ENCODE measurements around the gene FBXL12.

Gene FBXL12

DNA sequence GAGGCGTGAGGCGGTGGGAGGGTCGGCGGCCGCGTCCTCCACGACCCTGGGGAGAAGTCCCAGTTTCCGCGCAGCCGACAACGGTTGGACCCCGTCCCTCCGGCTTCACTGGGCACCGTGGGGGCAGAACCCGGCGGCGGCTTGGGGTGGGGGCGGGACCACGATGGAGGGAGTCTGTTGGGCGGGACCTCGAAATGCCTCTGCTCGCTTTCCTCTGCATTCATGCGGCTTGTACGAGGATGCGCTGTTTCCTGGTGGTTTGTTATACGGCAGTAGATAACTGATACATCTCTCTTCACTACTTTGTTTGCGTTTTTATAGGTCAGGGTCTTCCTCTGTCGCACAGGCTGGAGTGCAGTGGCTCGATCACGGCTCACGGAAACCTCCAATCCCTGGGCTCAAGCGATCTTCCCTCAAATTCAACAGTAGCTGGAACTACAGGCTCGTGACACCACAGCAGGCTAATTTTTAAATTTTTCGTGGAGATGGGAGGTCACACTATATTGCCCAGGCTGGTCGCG, 25.7 kb downstream of the FBXL12 start:
- ChIA-PET CTCF (interaction anchor here (1.2 to 1.3 kb wide), 2 partner anchors 168 to 206 kb away, joined by 5 to 7 read pairs; no protein-coding TSS in a partner anchor), POLR2A (interaction anchor here (0.8 to 1.3 kb wide), 2 partner anchors 13 to 26 kb away, joined by 3 to 7 read pairs; partner anchors contain the start of gene FBXL12)
- no peak overlapping the region for H3K27ac ChIP-seq (ENCODE audit: extremely low read depth, low read depth, low read length)

More for the DNA sequence above, 25.7 kb downstream of the FBXL12 start:
- no peaks in the 10 kb centered on the region for H3K4me1 ChIP-seq (ENCODE audit: control insufficient read depth, insufficient read depth, low read length)
- no peaks in the 10 kb centered on the region for H3K9me3 ChIP-seq (ENCODE audit: control insufficient read depth, insufficient read depth, low read depth, low read length)
- TF ChIP-seq ZNF518A (tag by site-specific recombination; conservative IDR thresholded peaks at IDR 0.05; ENCODE audit: low read depth), result no peak
- no peak for TF ChIP-seq INSM2 (tag by site-specific recombination; IDR thresholded peaks at IDR 0.05)
- TF ChIP-seq SALL2 (tag by site-specific recombination; IDR thresholded peaks at IDR 0.05; ENCODE audit: borderline replicate concordance), result no peak
- no peak for TF ChIP-seq ELK4 (IDR thresholded peaks at IDR 0.05; ENCODE audit: borderline replicate concordance, low read depth, low read length)
- no peak for TF ChIP-seq ZNF830 (tag by site-specific recombination; IDR thresholded peaks at IDR 0.05; ENCODE audit: low read depth)
- TF ChIP-seq, protein P1, sequence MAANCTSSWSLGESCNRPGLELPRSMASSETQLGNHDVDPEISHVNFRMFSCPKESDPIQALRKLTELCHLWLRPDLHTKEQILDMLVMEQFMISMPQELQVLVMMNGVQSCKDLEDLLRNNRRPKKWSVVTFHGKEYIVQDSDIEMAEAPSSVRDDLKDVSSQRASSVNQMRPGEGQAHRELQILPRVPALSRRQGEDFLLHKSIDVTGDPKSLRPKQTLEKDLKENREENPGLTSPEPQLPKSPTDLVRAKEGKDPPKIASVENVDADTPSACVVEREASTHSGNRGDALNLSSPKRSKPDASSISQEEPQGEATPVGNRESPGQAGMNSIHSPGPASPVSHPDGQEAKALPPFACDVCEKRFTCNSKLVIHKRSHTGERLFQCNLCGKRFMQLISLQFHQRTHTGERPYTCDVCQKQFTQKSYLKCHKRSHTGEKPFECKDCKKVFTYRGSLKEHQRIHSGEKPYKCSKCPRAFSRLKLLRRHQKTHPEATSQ (tag by site-specific recombination; IDR thresholded peaks at IDR 0.05), result no peak
- TF ChIP-seq, protein P2, sequence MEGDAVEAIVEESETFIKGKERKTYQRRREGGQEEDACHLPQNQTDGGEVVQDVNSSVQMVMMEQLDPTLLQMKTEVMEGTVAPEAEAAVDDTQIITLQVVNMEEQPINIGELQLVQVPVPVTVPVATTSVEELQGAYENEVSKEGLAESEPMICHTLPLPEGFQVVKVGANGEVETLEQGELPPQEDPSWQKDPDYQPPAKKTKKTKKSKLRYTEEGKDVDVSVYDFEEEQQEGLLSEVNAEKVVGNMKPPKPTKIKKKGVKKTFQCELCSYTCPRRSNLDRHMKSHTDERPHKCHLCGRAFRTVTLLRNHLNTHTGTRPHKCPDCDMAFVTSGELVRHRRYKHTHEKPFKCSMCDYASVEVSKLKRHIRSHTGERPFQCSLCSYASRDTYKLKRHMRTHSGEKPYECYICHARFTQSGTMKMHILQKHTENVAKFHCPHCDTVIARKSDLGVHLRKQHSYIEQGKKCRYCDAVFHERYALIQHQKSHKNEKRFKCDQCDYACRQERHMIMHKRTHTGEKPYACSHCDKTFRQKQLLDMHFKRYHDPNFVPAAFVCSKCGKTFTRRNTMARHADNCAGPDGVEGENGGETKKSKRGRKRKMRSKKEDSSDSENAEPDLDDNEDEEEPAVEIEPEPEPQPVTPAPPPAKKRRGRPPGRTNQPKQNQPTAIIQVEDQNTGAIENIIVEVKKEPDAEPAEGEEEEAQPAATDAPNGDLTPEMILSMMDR (tag by site-specific recombination; IDR thresholded peaks at IDR 0.05), result no peak
- no peak for TF ChIP-seq ZNF639 (tag by site-specific recombination; IDR thresholded peaks at IDR 0.05)
- TF ChIP-seq WT1 (tag by site-specific recombination; IDR thresholded peaks at IDR 0.05), result no peak
- TF ChIP-seq SP7 (tag by site-specific recombination; IDR thresholded peaks at IDR 0.05), result no peak
- no peak for TF ChIP-seq ZBTB7A (tag by site-specific recombination; IDR thresholded peaks at IDR 0.05; ENCODE audit: low read depth)
- TF ChIP-seq ZFP3 (tag by site-specific recombination; IDR thresholded peaks at IDR 0.05; ENCODE audit: low read depth), result no peak
- TF ChIP-seq ZNF510 (tag by site-specific recombination; IDR thresholded peaks at IDR 0.05; ENCODE audit: insufficient replicate concordance), result no peak
- no peaks in the 10 kb centered on the region for H3K36me3 ChIP-seq (ENCODE audit: control insufficient read depth in 2 of 2, insufficient read depth in 1 of 2, low read length in 2 of 2)
- H3K4me3 ChIP-seq (ENCODE audit: low read depth, low read length), result peak overlapping the region; percentile 25; the same call in 1 of the 2 replicates
